Measurements from ENCODE around the gene SEC31A. TPM values are rescaled to one million over a fixed set of nuclear protein-coding genes. Genes with fewer than 3 reads are reported as not detected.

SEC31A gene
- total RNA-seq, 1 experiment from 2014 or later, result 137 TPM

DNA sequence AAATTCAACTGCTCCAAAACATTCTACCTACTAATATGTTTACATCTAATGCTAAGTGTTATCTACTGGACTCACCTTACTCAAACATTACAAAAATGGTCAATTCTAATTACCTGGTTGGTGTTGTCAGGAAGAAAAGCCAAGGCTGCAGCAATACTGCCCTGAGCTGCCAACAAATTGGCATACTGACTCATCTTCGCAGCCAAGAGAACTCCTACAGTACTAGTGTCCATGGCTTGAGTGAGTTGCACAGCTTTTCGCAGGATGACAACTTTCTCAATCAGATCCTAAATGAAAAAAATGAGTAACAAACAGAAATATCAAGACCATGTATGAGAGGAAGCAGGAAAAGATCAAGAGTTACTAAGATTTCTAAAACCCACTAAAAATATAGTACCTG is 39.6 kb downstream of the SEC31A start:
- Mint-ChIP-seq H3K9me3 (no peaks in the 10 kb centered on the region), H3K27ac (no peak overlapping the region), H3K27me3 (ENCODE audit: low read depth) (no peaks in the 10 kb centered on the region), H3K4me3 (no peak overlapping the region), H3K4me1 (no peaks in the 10 kb centered on the region), H3K36me3 (peaks cover 71% of the 10 kb centered on the region)
- ChIA-PET CTCF (interaction anchor here (1.2 to 1.4 kb wide), 3 partner anchors 14 to 49 kb away, joined by 4 to 10 read pairs (median 8); partner anchors contain the start of gene THAP9), POLR2A (no interaction called here)
- DNase-seq (ENCODE audit: low spot score) (no peak), ATAC-seq (no peak)
- TF ChIP-seq, protein P1, sequence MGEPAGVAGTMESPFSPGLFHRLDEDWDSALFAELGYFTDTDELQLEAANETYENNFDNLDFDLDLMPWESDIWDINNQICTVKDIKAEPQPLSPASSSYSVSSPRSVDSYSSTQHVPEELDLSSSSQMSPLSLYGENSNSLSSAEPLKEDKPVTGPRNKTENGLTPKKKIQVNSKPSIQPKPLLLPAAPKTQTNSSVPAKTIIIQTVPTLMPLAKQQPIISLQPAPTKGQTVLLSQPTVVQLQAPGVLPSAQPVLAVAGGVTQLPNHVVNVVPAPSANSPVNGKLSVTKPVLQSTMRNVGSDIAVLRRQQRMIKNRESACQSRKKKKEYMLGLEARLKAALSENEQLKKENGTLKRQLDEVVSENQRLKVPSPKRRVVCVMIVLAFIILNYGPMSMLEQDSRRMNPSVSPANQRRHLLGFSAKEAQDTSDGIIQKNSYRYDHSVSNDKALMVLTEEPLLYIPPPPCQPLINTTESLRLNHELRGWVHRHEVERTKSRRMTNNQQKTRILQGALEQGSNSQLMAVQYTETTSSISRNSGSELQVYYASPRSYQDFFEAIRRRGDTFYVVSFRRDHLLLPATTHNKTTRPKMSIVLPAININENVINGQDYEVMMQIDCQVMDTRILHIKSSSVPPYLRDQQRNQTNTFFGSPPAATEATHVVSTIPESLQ (CRISPR knock-in tag; IDR thresholded peaks at IDR 0.05), result no peak
- no peak for TF ChIP-seq EMX1 (CRISPR knock-in tag; IDR thresholded peaks at IDR 0.05)
- TF ChIP-seq SMAD4 (CRISPR knock-in tag; IDR thresholded peaks at IDR 0.05), result no peak
- no peak for TF ChIP-seq ZMAT4 (CRISPR knock-in tag; IDR thresholded peaks at IDR 0.05)
- no peak for TF ChIP-seq ERG (CRISPR knock-in tag; IDR thresholded peaks at IDR 0.05)
- TF ChIP-seq, protein P2, sequence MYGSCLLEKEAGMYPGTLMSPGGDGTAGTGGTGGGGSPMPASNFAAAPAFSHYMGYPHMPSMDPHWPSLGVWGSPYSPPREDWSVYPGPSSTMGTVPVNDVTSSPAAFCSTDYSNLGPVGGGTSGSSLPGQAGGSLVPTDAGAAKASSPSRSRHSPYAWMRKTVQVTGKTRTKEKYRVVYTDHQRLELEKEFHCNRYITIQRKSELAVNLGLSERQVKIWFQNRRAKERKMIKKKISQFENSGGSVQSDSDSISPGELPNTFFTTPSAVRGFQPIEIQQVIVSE (CRISPR knock-in tag; IDR thresholded peaks at IDR 0.05; ENCODE audit: borderline replicate concordance), result no peak
- no peak for TF ChIP-seq NFE2L1 (CRISPR knock-in tag; IDR thresholded peaks at IDR 0.05)
- no peak for TF ChIP-seq JAZF1 (CRISPR knock-in tag; IDR thresholded peaks at IDR 0.05)
- no peak for TF ChIP-seq RORB (CRISPR knock-in tag; IDR thresholded peaks at IDR 0.05)
- TF ChIP-seq FOXK1 (CRISPR knock-in tag; IDR thresholded peaks at IDR 0.05), result no peak
- no peak for TF ChIP-seq OVOL2 (CRISPR knock-in tag; IDR thresholded peaks at IDR 0.05; ENCODE audit: borderline replicate concordance)
- TF ChIP-seq RELA (CRISPR knock-in tag; IDR thresholded peaks at IDR 0.05; ENCODE audit: borderline replicate concordance), result no peak
- no peak for TF ChIP-seq SOX15 (CRISPR knock-in tag; IDR thresholded peaks at IDR 0.05)
- no peak for TF ChIP-seq MXD4 (CRISPR knock-in tag; IDR thresholded peaks at IDR 0.05; ENCODE audit: borderline replicate concordance)
- TF ChIP-seq FOXP1 (CRISPR knock-in tag; IDR thresholded peaks at IDR 0.05; ENCODE audit: borderline replicate concordance), result no peak
- no peak for TF ChIP-seq ESRRA (CRISPR knock-in tag; IDR thresholded peaks at IDR 0.05; ENCODE audit: borderline replicate concordance)
- TF ChIP-seq ZNF121 (CRISPR knock-in tag; IDR thresholded peaks at IDR 0.05), result no peak
- no peak for TF ChIP-seq TEAD1 (CRISPR knock-in tag; IDR thresholded peaks at IDR 0.05)
- no peak for TF ChIP-seq ZNF232 (CRISPR knock-in tag; IDR thresholded peaks at IDR 0.05)

DNA sequence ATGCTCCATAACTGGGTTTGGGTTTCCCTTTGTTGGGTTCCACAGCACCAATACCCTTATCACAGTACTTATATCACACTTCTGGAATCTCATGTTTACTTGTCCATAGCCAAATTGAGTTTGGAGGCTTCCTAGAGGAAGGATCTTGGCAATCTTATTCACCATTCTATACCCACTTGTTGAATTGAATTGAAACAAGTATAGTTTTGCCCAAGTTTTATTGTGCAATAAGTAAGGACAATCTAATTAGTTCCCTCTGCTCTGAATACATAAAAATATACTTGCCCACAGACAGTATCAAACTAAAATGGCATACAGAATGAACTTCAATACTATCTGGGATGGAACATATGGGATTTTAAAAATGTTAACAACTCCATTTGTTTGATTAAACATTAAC is 40.3 kb downstream of the SEC31A start:
- H3K4me1 Mint-ChIP-seq, result no peaks in the 10 kb centered on the region
- H3K27ac Mint-ChIP-seq, result no peak overlapping the region
- ATAC-seq (no peak), DNase-seq (ENCODE audit: low spot score) (no peak)
- no peaks in the 10 kb centered on the region for H3K27me3 Mint-ChIP-seq (ENCODE audit: low read depth)
- H3K4me3 Mint-ChIP-seq, result no peak overlapping the region
- peaks cover 71% of the 10 kb centered on the region for H3K36me3 Mint-ChIP-seq
- POLR2A ChIA-PET, result no interaction called here
- CTCF ChIA-PET, result no interaction called here
- no peaks in the 10 kb centered on the region for H3K9me3 Mint-ChIP-seq
- TF ChIP-seq ZNF121 (CRISPR knock-in tag; IDR thresholded peaks at IDR 0.05) (no peak), ZNF317 (CRISPR knock-in tag; IDR thresholded peaks at IDR 0.05; ENCODE audit: borderline replicate concordance, low read depth) (no peak), GRHL2 (CRISPR knock-in tag; IDR thresholded peaks at IDR 0.05; ENCODE audit: insufficient replicate concordance, severe bottlenecking) (no peak), ATF2 (CRISPR knock-in tag; IDR thresholded peaks at IDR 0.05; ENCODE audit: borderline replicate concordance, low read depth) (no peak), STAT6 (CRISPR knock-in tag; conservative IDR thresholded peaks at IDR 0.05; ENCODE audit: low read depth) (no peak), ZNF396 (CRISPR knock-in tag; IDR thresholded peaks at IDR 0.05; ENCODE audit: borderline replicate concordance) (no peak), OVOL2 (CRISPR knock-in tag; IDR thresholded peaks at IDR 0.05; ENCODE audit: borderline replicate concordance) (no peak), SMAD4 (CRISPR knock-in tag; IDR thresholded peaks at IDR 0.05) (no peak), NR1H2 (CRISPR knock-in tag; IDR thresholded peaks at IDR 0.05) (no peak), TP53 (CRISPR knock-in tag; IDR thresholded peaks at IDR 0.05) (no peak)
- TF ChIP-seq, protein P3, sequence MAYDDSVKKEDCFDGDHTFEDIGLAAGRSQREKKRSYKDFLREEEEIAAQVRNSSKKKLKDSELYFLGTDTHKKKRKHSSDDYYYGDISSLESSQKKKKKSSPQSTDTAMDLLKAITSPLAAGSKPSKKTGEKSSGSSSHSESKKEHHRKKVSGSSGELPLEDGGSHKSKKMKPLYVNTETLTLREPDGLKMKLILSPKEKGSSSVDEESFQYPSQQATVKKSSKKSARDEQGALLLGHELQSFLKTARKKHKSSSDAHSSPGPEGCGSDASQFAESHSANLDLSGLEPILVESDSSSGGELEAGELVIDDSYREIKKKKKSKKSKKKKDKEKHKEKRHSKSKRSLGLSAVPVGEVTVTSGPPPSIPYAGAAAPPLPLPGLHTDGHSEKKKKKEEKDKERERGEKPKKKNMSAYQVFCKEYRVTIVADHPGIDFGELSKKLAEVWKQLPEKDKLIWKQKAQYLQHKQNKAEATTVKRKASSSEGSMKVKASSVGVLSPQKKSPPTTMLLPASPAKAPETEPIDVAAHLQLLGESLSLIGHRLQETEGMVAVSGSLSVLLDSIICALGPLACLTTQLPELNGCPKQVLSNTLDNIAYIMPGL (CRISPR knock-in tag; IDR thresholded peaks at IDR 0.05), result no peak
